ENCODE data around the gene NRSN1. TPM values are rescaled to one million over a fixed set of nuclear protein-coding genes. Genes with fewer than 3 reads are reported as not detected.

The NRSN1 gene
- total and polyA plus RNA-seq, 2 of the 13 experiments (the other 11 are each of a cell fraction or from before 2014, with no cell fraction given), result not detected

DNA sequence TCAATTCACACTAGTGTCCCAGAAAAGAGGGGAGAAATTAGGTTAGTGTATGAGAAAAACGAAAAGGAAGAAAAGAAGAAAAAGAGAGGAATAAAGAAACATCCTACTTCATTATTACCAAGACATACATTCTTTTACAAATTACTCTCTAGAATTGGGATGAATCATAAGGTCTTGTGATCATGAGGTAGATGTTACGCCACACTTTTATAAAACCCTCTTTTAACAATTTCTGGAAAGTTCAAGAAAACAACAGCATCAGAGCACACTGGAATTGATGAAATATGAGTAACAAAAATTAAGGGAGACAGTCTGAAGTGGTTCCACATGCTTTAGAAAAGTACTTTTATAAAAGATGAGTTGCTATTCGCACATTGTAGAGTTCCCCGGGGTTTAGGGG lies 32.6 kb upstream of the NRSN1 start:
- ATAC-seq (no peak), DNase-seq (ENCODE audit: low spot score) (no peak), FAIRE-seq (no peak)
- Histone ChIP-seq H3K4me1 (ENCODE audit: insufficient read depth, low read length) (no peaks in the 10 kb centered on the region), H3K4me2 (ENCODE audit: low read depth, low read length) (no peak overlapping the region), H3K4me3 (replicated peaks in 1 of 3; ENCODE audit: insufficient read depth in 1 of 3, low read depth in 2 of 3, low read length in 3 of 3) (no peak overlapping the region), H3K36me3 (replicated peaks in 1 of 2; ENCODE audit: control insufficient read depth in 1 of 2, insufficient read depth in 2 of 2, low read length in 2 of 2) (no peaks in the 10 kb centered on the region), H2AFZ (ENCODE audit: low read length) (no peak overlapping the region), H3K9ac (ENCODE audit: insufficient read depth, low read depth, low read length) (no peak overlapping the region), H3K27me3 (ENCODE audit: control insufficient read depth in 1 of 2, insufficient read depth in 2 of 2, low read length in 2 of 2) (no peaks in the 10 kb centered on the region), H3K27ac (ENCODE audit: extremely low read length, insufficient read depth, low read length) (no peak overlapping the region), H4K20me1 (ENCODE audit: insufficient read depth, low read length) (no peaks in the 10 kb centered on the region), H3K79me2 (ENCODE audit: insufficient read depth, low read length) (no peaks in the 10 kb centered on the region), H3K9me3 (ENCODE audit: low read length) (no peaks in the 10 kb centered on the region)
- in situ Hi-C loops (cut with HindIII; ENCODE audit: extremely low pct_ligation_motif_present, low pct_unique_long_range_greater_than_20kb) (no loop called here), intact Hi-C loops (cut with micrococcal nuclease; ENCODE audit: unreplicated experiment) (no loop called here)
- ChIA-PET POLR2A (no interaction called here), CTCF (ENCODE audit: low intra/inter-chr PET ratio, low total read pairs) (no interaction called here)
- BruUV-seq (replicated peaks), result no TSS peak
- WGBS (ENCODE audit: low lambda C conversion rate), result 69% methylated on average over 4 of the region's 4 CpGs
- TF ChIP-seq, protein P1, sequence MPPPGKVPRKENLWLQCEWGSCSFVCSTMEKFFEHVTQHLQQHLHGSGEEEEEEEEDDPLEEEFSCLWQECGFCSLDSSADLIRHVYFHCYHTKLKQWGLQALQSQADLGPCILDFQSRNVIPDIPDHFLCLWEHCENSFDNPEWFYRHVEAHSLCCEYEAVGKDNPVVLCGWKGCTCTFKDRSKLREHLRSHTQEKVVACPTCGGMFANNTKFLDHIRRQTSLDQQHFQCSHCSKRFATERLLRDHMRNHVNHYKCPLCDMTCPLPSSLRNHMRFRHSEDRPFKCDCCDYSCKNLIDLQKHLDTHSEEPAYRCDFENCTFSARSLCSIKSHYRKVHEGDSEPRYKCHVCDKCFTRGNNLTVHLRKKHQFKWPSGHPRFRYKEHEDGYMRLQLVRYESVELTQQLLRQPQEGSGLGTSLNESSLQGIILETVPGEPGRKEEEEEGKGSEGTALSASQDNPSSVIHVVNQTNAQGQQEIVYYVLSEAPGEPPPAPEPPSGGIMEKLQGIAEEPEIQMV (CRISPR knock-in tag; IDR thresholded peaks at IDR 0.05; ENCODE audit: low read depth), result no peak
- TF ChIP-seq AGO2 (optimal IDR thresholded peaks at IDR 0.05; ENCODE audit: low read depth, low read length), result no peak
- TF ChIP-seq NBN (conservative IDR thresholded peaks at IDR 0.05), result no peak
- no peak for TF ChIP-seq FOSL1 (CRISPR knock-in tag; IDR thresholded peaks at IDR 0.05; ENCODE audit: borderline replicate concordance)
- TF ChIP-seq ZNF143 (CRISPR knock-in tag; IDR thresholded peaks at IDR 0.05), result no peak
- TF ChIP-seq, protein P2, sequence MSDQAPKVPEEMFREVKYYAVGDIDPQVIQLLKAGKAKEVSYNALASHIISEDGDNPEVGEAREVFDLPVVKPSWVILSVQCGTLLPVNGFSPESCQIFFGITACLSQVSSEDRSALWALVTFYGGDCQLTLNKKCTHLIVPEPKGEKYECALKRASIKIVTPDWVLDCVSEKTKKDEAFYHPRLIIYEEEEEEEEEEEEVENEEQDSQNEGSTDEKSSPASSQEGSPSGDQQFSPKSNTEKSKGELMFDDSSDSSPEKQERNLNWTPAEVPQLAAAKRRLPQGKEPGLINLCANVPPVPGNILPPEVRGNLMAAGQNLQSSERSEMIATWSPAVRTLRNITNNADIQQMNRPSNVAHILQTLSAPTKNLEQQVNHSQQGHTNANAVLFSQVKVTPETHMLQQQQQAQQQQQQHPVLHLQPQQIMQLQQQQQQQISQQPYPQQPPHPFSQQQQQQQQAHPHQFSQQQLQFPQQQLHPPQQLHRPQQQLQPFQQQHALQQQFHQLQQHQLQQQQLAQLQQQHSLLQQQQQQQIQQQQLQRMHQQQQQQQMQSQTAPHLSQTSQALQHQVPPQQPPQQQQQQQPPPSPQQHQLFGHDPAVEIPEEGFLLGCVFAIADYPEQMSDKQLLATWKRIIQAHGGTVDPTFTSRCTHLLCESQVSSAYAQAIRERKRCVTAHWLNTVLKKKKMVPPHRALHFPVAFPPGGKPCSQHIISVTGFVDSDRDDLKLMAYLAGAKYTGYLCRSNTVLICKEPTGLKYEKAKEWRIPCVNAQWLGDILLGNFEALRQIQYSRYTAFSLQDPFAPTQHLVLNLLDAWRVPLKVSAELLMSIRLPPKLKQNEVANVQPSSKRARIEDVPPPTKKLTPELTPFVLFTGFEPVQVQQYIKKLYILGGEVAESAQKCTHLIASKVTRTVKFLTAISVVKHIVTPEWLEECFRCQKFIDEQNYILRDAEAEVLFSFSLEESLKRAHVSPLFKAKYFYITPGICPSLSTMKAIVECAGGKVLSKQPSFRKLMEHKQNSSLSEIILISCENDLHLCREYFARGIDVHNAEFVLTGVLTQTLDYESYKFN (CRISPR knock-in tag; conservative IDR thresholded peaks at IDR 0.05), result no peak
- no peak for TF ChIP-seq SIX1 (CRISPR knock-in tag; IDR thresholded peaks at IDR 0.05; ENCODE audit: borderline replicate concordance)
- no peak for TF ChIP-seq MTERF4 (CRISPR knock-in tag; IDR thresholded peaks at IDR 0.05)
- no peak for TF ChIP-seq SNRNP70 (IDR thresholded peaks at IDR 0.05; ENCODE audit: low read depth, low read length)
- TF ChIP-seq HES4 (CRISPR knock-in tag; IDR thresholded peaks at IDR 0.05; ENCODE audit: borderline replicate concordance), result no peak
- no peak for TF ChIP-seq KDM2A (CRISPR knock-in tag; IDR thresholded peaks at IDR 0.05; ENCODE audit: borderline replicate concordance, low read depth)
- no peak for TF ChIP-seq FOSL2 (CRISPR knock-in tag; IDR thresholded peaks at IDR 0.05)
- TF ChIP-seq RXRA (CRISPR knock-in tag; IDR thresholded peaks at IDR 0.05), result no peak
- no peak for TF ChIP-seq GLI4 (CRISPR knock-in tag; IDR thresholded peaks at IDR 0.05; ENCODE audit: borderline replicate concordance)
- TF ChIP-seq CAMTA2 (CRISPR knock-in tag; IDR thresholded peaks at IDR 0.05; ENCODE audit: borderline replicate concordance), result no peak
- TF ChIP-seq BCL3 (CRISPR knock-in tag; IDR thresholded peaks at IDR 0.05), result no peak
- no peak for TF ChIP-seq NCOR1 (IDR thresholded peaks at IDR 0.05; ENCODE audit: borderline replicate concordance, low read length)
